GM10266 (cell line): Measurements from ENCODE around the gene DCAF10.

Experiments used
- DNase-seq: peaks from one replicate; pipeline ENCODE4 v3.0.0; 2012; ENCODE audit errors: extremely low spot score
- CTCF ChIP-seq: IDR thresholded peaks from 2 replicates; pipeline ENCODE4 v1.5.1; 2012; ENCODE audit warnings: mild to moderate bottlenecking, low read depth; ENCODE audit not compliant: control insufficient read depth, insufficient read depth; ENCODE audit errors: missing control alignments

DCAF10 gene

GRCh38 chr9:37913480-37914153 is 113.0 kb downstream of the DCAF10 start:
- TF ChIP-seq CTCF: peak; percentile 94
- peak; percentile 79 for DNase-seq

- no peak for TF ChIP-seq CTCF
- no peak for DNase-seq
These were observed 113.6 kb downstream of the DCAF10 start for GRCh38 chr9:37914154-37914551.

- no peak for DNase-seq
- TF ChIP-seq CTCF: no peak
These were observed 114.2 kb downstream of the DCAF10 start for GRCh38 chr9:37914701-37915358.

- TF ChIP-seq CTCF: no peak
- no peak for DNase-seq
These were observed 115.4 kb downstream of the DCAF10 start for GRCh38 chr9:37915911-37916470.

GRCh38 chr9:37916471-37917312 is 116.1 kb downstream of the DCAF10 start:
- no peak for TF ChIP-seq CTCF
- DNase-seq: no peak
